SK-N-MC (cell line): ENCODE measurements around the gene METTL24.

ENCODE experiments used
- EZH2 ChIP-seq: fragments of 200-600 bp; sonication (generic); IDR thresholded peaks from one replicate; pipeline ENCODE4 v1.6.1; 2017; ENCODE audit warnings: antibody characterized with exemption
- FOXP2 ChIP-seq: optimal IDR thresholded peaks from 2 replicates; pipeline ENCODE3; 2011; ENCODE audit warnings: mild to moderate bottlenecking, moderate library complexity; ENCODE audit not compliant: insufficient read depth; ENCODE audit errors: extremely low read length, control extremely low read depth
- POLR2AphosphoS5 ChIP-seq: IDR thresholded peaks from 2 replicates; pipeline ENCODE4 v1.6.1; 2012; ENCODE audit warnings: mild to moderate bottlenecking, low read depth, low read length, borderline replicate concordance

DNA sequence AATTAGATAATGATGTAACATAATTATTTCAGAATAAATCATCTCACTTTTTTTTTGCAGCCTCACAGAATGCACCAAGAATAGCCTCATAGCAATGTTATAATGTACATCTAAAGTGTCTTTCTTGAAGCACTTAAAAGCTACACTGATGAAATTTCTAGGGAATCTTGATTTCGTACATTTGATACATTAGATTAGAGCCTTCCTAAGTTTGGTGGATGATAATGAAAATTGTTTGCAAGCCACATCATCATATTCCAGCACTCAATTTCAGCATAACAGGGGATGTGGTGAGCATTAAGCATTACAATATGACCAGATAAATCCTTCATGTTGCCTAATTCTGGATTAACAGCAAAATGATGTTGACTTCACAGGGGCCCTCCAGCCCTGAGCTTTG, 9.7 kb upstream of the METTL24 start:
- TF ChIP-seq POLR2AphosphoS5 (no peak), EZH2 (no peak), FOXP2 (no peak)
